Iris pigment epithelial cell (primary cell): ENCODE results near the gene SLC25A18.
A peak's percentile ranks its signal among the peaks of the same experiment; 100 is the strongest.
"Not testable (repeated sequence)": the region's sequence is repeated elsewhere in the genome, so short reads cannot be mapped to it uniquely, and the experiment has no call there.

Experiments used
- DNase-seq: peaks from one replicate; pipeline ENCODE4 v3.0.0-alpha.2; 2011; ENCODE audit warnings: low read depth

Gene SLC25A18

DNA sequence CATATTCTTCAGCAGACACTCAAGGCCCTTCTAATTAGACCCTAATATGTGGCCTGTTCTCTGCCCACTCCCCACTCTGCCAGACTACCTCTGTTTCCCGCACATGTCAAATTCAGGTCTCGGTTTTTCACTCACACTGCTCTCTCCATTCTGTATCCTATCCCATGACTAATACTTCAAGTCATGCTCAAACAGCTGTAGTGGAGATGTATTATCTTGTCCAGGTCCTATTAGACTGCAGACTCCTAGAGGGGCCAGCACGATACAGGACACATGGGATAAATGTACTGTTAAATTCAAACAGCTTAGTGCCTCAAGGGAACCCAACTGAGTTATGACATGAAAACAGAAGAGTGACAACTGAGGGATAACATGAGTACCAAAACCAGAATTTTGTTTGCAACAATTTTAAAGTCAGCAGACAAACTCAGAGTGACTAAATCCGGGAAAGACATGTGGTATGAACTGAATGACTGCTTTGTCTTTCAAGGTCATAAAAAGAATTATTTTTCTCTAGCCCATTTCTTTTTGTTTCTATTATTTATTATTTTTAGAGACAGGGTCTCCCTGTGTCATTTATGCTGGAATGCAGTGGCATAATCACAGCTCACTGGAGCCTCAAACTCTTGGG is 44.7 kb downstream of the SLC25A18 start:
- no peak for DNase-seq

DNA sequence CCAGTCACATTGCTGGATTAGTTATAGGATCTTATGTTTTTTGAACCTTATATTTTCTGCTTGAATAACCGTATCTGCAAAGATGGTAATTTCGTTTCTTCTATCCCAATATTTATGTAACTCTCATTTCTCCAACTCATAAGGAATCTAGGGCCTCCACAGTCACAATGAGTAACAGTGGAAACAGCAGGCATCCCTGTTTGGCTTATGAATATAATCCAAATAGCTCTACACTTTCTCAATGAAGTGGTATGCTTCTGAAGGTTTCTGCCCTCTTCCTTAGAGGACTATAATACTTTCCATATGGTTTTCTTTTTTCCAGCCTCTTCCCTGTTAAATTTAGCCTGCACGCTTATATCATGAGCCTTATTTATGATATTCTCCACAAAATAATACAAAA is 48.8 kb downstream of the SLC25A18 start:
- no peak for DNase-seq

DNA sequence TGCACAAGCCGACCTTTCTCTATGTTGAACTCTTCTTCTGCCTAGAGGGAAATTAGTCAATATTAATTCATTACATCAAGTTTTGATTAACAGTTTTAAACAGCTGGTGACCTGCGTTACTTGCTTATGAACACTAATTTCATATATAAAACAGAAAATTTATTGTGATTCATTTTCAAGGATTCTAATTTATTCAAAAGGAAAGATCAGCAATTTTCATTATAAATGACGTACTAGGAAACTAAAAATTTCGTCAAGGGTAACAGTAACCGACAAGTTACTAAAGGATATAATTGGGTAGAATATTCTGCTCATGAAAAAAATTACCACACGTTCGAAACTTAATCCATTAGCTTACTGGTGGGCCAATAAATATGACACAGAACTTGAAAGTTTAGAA is 50.0 kb downstream of the SLC25A18 start:
- no peak for DNase-seq

DNA sequence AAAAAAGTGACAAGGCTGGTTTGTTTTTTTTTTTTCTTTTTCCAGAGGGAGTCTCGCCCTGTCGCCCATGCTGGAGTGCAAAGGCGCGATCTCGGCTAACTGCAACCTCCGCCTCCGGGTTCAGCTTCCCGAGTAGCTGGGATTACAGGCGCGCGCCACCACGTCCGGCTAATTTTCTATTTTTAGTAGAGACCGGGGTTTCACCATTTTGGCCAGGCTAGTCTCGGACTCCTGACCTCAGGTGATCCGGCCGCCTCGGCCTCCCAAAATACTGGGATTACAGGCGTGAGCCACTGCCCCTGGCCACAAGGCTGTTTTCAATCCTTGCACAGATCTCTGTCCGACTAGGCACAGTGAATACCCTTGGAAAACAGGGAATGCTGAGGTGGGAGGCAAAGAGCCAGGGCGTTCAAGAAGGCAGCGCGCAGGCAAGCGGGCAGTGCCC is 64.7 kb downstream of the SLC25A18 start:
- DNase-seq, result no peak

DNA sequence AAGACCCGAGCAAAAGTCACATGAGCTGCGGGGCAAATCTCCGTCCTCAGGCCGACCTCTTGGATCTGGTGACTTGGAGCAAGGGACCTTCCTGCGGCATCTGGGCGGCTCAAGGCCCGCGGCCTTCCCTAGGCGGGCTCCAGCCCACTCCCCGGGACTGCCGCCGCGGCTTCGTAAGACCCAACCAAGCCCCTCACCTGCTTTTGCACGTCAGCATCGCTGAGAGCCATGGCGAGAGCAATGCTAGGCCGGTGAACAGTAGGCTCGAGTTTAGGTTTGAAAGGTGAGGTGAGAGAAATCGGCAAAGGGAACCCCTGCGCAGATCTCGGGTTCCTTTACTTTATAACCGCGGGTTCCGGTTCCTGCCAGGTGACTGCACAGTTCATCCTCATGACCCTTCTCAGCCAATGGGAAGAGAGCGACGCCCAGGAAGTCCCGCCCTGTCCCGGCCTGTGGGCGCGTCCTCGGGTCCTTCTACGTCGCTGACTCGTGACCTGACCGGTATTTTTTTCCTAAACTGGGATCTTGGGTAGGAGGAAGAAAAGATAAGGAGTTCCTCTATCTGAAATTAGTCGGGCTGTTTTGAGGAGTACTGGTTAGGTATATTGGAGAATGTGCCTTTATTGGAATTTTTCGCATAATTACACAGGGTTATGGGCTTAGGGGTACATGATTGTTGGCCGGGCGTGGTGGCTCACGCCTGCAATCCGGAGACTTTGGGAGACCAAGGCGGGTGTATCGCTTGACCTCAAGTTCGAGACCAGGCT is 65.3 kb downstream of the SLC25A18 start, which contains the start of gene ATP6V1E1:
Gene ATP6V1E1, minus strand, starts transcription at position 344 of the 767 bp plus-strand sequence. Its CDS starts 114 bp downstream, at position 230.
- peak; percentile 98 for DNase-seq

DNA sequence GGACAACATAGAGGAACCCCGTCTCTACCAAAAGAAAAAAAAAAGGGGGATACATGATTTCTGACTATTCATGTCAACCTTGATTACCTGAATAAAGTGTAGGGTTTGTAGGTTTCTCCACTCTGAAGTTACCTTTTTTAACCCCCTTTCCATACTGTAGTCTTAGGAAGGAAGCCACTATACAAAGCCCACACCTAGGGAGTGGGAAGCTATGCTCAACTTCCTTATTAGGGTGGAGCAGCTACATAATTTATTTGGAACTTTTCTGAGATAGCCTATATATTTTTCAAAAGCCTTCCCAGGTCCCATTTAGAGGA is 65.8 kb downstream of the SLC25A18 start:
- DNase-seq, result no peak

DNA sequence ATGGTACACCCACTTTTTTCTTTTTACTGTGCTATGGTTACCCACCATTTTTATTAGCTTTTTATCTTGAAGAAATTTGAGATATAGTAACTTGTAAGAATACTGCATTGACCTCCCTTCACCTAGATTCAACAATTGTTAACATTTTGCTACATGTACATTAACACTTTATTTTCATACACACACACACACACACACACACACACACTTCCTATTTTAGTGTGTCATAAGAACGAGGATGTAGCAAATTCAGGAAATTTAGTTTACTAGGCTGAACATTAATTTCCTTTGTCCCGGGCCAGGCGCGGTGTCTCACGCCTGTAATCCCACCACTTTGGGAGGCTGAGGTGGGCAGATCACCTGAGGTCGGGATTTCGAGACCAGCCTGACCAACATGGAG is 66.3 kb downstream of the SLC25A18 start:
- no peak for DNase-seq

DNA sequence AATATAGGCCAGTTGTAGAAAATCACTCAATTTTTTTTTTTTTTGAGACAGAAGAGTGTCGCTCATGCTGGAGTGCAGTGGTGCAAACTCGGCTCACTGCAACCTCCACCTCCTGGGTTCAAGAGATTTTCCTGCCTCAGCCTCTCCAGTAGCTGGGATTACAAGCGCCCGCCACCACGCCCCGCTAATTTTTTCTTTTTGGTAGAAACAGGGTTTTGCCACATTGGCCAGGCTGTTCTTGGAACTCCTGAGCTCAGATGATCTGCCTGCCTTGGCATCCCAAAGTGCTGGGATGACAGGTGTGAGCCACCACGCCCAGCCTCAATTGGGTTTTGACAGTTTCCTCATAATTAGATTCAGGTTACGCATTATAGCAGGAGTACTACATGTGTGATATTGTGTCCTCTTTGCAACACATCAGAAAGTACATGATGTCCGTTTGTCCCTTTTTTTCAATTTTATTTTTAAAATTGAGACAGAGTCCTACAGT is 67.8 kb downstream of the SLC25A18 start:
- no peak for DNase-seq

DNA sequence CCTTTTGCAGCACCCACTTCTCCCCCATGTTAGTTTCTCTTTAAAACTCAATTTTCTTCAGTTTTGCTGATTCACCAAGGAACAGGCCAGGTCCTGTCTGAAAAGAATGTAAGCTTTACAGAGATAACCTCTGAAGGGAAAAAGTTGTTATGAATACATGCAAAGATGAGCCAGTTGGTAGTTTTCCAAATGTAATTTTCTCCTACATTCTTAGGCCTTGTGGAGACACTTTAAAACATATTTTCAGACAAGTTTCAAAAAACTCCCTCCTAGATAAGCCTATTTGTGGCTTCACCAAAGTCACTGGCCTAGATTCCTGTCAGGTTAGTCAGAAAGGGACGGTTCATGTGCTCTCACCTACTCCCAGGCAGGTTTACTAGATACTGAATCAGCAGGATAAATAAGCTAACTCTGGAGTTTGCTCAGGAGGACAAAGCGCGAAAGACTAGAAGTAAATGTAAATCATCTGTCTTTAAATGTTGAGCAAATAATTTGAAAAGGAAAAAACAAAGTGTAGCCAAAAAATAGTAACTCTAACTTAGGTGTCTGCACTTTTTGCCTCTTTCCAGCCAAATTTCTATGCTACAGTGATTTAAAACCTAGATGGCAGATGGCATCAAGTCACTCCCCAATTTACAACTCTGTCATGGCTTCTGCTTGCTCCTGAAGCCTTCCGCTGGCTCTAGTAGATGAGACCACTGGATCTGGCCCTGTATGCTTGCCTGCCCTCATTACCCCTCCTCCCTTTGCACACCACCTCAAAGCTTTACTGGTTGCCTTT is 70.1 kb downstream of the SLC25A18 start:
- peak; percentile 92 for DNase-seq

DNA sequence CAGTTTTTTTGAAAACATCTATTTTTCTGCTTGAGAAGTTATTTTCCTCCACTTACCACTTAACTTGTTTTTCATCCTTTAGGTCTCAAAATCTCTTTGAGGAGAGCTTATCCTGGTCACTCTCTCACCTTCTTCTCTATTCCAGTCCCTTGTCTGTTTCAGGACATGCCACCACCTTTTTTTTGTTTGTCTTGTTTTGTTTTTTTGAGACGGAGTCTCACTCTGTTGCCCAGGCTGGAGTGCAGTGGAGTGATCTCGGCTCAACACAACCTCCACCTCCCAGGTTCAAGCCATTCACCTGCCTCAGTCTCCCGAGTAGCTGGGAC is 70.7 kb downstream of the SLC25A18 start:
- no peak for DNase-seq

DNA sequence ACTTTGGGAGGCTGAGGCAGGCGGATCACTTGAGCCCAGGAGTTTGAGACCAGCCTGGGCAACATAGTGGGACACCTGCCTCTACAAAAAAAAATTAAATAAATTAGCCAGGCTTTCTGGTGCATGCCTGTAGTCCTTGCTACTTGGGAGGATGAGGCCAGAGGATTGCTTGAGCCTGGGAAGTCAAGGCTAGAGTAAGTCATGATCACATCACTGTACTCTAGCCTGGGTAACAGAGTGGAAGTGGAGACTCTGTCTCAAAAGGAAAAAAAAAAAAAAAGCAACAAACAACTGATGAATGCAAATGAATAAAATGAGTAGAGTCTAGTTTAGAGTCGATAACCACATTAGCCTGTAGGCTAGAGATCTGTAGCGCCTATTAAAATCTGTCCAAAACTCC is 71.4 kb downstream of the SLC25A18 start:
- peak; percentile 86 for DNase-seq

DNA sequence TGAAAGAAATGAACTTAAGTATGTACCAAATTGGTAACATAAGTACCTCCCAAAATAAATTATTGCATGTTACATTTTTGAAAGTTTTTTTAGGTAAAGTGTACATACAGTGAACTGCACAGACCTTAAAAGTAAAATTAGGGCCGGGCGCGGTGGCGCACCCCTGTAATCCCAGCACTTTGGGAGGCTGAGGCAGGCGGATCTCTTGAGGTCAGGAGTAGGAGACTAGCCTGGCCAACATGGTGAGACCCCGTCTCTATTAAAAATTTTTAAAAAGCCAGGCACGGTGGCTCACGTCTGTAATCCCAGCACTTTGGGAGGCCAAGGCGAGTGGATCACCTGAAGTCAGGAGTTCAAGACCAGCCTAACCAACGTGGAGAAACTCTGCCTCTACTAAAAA is 73.6 kb downstream of the SLC25A18 start:
- DNase-seq, result not testable (repeated sequence)

DNA sequence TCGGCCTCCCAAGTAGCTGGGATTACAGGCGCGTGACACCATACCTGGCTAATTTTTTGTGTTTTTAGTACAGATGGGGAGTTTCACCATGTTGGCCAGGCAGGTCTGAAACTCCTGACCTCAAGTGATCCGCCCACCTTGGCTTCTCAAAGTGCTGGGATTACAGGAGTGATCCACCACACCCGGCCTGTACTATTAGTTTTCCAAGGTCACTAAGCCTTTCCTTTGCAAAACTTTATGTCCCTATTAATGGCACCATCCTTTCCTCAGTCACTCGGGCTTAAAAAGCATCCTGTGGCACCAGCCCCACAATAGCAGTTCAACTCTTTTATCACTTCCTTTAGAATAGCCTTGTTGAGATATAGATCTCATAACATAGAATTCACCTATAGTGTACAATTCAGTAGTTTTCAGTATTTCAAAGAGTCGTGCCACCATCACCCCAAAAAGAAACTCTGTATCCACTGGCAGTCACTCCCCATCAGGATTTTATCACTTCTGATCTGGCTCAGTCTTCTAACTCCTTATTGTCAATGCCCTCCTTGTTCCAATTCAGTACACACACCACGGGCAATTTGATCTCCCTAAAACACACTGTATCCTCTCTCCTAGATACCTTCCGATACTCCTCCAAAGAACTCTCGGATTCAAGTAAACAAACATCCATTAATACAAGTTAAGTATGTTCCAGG is 74.3 kb downstream of the SLC25A18 start:
- DNase-seq, result no peak

DNA sequence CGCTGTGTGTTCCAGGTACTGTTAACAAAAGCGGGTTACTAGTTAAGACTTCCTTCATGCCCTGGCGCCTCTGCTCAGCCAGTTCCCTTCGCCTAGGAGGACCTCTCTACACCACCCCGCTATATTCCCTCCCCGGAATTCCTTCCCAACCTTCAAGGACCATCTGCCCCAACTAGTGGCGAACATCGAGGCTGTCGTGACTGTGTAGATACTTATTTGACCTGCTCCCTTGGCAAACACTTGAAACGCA is 74.8 kb downstream of the SLC25A18 start:
- DNase-seq, result no peak

DNA sequence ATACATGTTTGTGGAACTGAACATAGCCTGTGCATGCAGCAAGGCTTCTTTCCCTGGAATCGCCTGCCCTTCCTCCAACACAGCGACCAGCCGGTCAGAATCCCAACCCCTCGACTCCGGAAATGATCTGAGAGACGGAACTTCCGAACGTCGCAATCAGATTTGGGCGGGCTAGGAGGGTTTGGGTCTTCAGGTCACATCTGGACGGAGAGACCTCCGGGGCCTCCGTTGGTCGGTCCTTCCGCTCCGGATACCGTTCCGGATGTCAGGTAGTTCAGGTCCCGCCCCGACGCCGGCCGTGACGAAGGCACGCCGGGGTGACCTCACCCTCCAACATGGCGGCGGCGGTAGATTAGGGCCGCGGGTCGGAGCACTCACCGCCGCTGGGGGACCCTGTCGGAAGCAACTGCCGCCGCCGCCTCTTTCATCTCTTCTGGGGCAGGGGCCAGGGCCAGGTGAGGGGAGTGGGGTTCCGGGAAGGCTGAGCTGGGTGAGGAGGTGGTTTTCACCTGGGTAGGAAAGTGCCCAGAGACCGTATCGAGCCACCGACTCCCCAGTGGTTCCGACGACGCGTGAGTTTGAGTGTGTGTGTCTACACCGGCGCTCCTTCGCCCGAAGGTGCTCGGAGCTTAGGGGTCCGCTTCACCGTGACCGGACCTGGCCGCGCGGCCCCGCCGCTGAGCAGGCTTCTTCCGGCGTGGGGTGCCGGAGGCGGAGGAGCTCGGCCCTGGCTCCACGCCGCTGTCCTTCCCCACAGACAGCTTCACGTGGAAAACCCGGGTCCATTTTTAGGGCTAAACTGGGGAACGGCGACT is 75.3 kb downstream of the SLC25A18 start, which contains the start of gene BCL2L13:
Gene BCL2L13, plus strand, starts transcription at position 326 of the 815 bp plus-strand sequence. CDS start 16,955 bp downstream, outside the sequence.
- DNase-seq, result peak; percentile 90

DNA sequence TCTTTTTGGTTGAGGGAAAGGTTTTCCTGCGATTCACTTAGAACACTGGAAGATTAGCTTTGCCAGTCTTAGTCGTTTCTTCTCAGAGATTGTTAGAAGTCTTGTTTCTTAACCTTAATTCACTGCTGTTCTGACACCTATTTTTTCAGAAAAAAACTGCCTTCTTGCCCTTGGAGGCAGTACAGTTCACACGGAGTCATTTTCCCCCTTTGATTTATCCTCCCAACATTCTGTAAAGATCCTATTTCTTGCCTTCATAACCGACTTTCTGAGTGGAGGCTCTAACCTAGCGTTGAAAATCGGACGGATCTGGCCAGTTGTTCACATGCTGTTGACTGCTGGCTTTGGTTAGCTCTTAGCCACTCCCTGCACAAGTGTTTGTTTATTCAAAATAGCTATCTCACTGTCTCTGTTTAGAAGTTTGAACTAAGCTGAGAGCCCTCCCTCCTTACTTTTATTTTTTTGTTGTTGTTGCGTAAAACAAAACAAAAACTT is 76.0 kb downstream of the SLC25A18 start:
- DNase-seq, result peak; percentile 80
